22Rv1 (cell line): Measurements from ENCODE around the gene VIM.

Experiments
- H3K27ac ChIP-seq: fragments of 450-650 bp; 2 replicates; pipeline ENCODE4 v1.5.1; 2017
- CTCF ChIP-seq: fragments of 450-650 bp; IDR thresholded peaks from 2 replicates; pipeline ENCODE4 v1.5.1; 2017; ENCODE audit warnings: mild to moderate bottlenecking
- ZFX ChIP-seq: fragments of 450-650 bp; IDR thresholded peaks from 2 replicates; pipeline ENCODE4 v1.6.1; 2017; ENCODE audit warnings: antibody characterized with exemption, borderline replicate concordance

Gene VIM

GRCh38 chr10:17228091-17229015 is at the start of gene VIM:
TSS of gene VIM (plus strand) at chr10:17228241. CDS start at chr10:17229423, 1,182 bp downstream.
- H3K27ac ChIP-seq: no peak within 1 kb of the TSS
- TF ChIP-seq ZFX: no peak
- TF ChIP-seq CTCF: no peak

- no peak overlapping the region for H3K27ac ChIP-seq
- no peak for TF ChIP-seq CTCF
- no peak for TF ChIP-seq ZFX
These were observed 49.0 kb upstream of the VIM start for GRCh38 chr10:17179002-17179401.

GRCh38 chr10:17181110-17181509 is 46.9 kb upstream of the VIM start:
- H3K27ac ChIP-seq: no peak overlapping the region
- no peak for TF ChIP-seq ZFX
- no peak for TF ChIP-seq CTCF

DNA sequence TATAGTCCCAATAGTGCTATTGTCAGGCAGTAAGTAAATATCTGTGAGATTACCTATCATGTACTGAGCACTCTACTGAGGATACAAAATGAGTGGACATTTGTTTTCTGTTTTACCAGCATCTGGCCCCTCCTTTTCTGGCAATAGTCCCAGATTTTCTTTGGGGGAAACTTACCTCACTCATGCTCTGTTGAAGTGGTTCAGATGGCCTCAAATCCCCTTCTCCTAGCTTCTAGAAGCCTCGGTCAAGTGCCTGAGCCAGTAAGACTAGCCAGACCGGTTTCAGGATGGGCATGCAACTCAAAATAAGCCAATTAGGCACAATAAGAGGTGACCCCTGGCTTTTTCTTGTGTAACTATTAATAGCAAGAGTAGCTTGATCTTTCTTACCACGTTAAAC is 46.3 kb upstream of the VIM start:
- no peak overlapping the region for H3K27ac ChIP-seq
- TF ChIP-seq ZFX (no peak), CTCF (no peak)

DNA sequence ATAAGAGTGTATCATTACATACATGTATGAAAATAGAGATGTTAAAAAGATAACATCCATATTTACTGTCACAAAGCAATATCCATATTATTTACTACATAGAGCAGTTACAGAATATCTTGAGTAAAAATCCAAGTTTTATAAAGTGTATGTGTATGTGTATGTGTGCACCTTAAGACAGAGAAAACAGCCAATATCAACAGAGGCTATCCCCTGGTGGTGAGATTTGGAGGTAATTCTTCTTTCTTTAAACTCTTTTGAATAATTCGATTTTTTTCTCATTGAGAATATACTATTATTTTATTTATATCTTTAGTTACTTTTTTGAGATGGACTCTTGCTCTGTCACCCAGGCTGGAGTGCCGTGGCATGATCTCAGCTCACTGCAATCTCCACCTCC is 44.9 kb upstream of the VIM start:
- TF ChIP-seq CTCF (peak; percentile 14), ZFX (no peak)
- no peak overlapping the region for H3K27ac ChIP-seq

- H3K27ac ChIP-seq: no peak overlapping the region
- no peak for TF ChIP-seq ZFX
- no peak for TF ChIP-seq CTCF
These were observed 42.2 kb upstream of the VIM start for GRCh38 chr10:17185873-17186272.

GRCh38 chr10:17188644-17189172 is 39.3 kb upstream of the VIM start:
- TF ChIP-seq ZFX: no peak
- no peak for TF ChIP-seq CTCF
- H3K27ac ChIP-seq: no peak overlapping the region
